HG02588 (cell line): ENCODE measurements around the gene LDLRAD1.
"Not testable (repeated sequence)": the region's sequence is repeated elsewhere in the genome, so short reads cannot be mapped to it uniquely, and the experiment has no call there.

Experiments used
- ATAC-seq: cut with Tn5 transposase; IDR thresholded peaks from one replicate; pipeline ENCODE4 v1.9.1; 2021; ENCODE audit warnings: mild to moderate bottlenecking, moderate library complexity; ENCODE audit not compliant: unreplicated experiment

LDLRAD1 gene

GRCh38 chr1:53995683-53996082 is 22.3 kb downstream of the LDLRAD1 start:
- ATAC-seq = no peak

DNA sequence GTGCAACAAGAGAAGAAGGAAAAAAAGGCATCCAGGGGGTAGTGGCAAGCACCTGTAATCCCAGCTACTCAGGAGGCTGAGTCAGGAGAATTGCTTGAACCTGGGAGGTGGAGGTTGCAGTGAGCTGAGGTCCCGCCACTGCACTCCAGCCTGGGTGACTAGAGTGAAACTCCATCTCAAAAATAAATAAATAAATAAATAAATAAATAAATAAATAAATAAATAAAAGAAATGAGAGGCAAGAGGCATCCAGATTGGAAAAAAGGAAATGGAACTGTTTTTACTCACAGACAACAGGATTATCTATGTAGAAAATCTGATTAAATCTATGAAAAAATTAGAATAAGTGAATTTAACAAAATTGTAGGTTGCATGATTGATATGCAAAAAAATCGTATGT is 23.5 kb downstream of the LDLRAD1 start:
- not testable (repeated sequence) for ATAC-seq

- no peak for ATAC-seq
Observed at GRCh38 chr1:53992085-53992874, 25.7 kb downstream of the LDLRAD1 start.

DNA sequence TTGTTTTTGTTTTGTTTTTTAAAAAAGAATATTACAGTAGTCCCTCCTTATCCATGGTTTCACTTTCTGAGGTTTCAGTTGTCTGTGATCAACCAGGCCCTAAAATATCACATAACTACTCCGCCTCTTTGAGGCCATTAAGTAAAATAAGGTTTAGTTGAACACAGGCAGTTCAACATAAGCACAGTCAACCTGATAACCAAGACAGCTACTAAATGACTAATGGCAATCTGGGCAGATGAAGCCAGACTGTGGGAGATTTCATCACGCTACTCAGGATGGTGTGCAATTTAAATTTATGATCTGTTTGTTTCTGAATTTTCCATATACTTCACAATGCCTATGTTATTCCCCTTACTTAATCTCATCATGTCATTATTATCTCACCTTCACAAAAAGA is 30.1 kb downstream of the LDLRAD1 start:
- no peak for ATAC-seq

DNA sequence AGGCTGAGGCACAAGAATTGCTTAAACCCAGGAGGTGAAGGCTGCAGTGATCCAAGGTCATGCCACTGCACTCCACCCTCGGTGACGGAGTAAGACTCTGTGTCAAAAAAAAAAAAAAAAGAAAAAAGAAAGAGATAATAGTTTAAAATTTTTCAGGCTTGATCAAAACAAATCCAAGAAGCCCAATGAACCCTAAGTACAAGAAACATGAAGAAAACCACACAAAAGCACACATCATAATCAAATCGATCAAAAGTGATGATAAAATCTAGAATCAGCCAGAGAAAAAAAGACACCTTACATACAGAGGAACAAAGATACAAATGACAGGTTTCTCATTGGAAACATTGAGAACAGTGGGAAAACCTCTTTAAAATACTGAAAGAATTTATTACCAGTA is 31.5 kb downstream of the LDLRAD1 start:
- no peak for ATAC-seq

GRCh38 chr1:53984726-53985125 is 33.3 kb downstream of the LDLRAD1 start:
- ATAC-seq = no peak

GRCh38 chr1:53982763-53983104 is 35.3 kb downstream of the LDLRAD1 start:
- no peak for ATAC-seq

- no peak for ATAC-seq
Observed at GRCh38 chr1:53982034-53982762, 35.8 kb downstream of the LDLRAD1 start.

- no peak for ATAC-seq
Observed at GRCh38 chr1:53981220-53981619, 36.8 kb downstream of the LDLRAD1 start.

DNA sequence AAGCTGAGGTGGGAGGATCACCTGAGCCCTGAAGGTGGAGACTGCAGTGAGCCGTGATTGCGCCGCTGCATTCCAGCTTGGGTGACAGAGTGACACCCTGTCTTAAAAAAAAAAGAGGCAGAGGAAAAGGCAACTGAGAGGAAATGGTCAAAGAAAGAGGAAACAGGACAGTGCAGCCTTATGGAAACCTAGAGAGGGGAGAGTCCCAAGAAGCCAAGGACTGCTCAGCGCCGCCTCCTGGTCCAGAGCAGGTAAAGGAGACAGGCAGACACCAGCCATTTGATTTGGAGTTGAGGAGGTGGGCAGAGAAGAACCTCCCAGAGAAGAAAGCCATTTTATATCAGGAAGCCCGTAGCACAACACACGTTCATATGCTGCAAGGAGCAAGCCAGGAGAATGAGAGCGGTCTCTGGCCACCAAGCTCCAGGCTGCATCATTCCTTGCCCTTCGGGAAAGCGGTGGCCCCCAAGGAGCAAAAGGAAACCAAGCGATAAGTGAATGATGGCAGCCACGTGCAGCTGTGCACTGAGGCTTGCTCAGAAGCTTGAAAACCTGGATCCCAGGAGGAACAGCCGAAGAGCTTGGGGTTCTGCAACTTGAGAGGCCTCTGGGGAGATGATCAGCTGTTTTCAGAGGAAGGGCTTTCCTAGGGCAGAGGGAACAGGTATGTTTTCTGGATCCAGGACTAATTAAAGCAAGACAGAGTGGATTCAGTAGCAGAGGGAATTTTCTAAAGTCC is 38.1 kb downstream of the LDLRAD1 start:
- no peak for ATAC-seq

DNA sequence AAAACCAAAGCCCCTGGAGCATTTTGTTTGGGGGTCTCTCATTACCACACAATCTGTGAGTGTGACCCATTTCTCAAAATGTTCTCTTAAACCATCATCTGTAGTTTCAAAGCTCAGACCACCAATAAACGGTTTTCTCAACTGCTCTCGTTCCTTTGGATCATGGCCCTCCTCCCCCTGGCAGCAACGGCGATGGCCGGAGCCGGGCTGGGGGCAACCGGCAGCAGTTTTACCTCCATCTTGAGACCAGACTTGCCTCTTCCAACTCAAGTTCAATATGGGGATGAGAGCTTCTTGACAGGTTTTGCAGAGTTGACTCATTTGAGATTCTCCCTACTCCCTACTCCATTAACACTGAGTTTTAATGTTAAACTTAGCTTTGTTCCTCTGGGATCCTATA is 42.1 kb downstream of the LDLRAD1 start:
- ATAC-seq = no peak

- ATAC-seq = no peak
Observed at GRCh38 chr1:53971718-53972117, 46.3 kb downstream of the LDLRAD1 start.

DNA sequence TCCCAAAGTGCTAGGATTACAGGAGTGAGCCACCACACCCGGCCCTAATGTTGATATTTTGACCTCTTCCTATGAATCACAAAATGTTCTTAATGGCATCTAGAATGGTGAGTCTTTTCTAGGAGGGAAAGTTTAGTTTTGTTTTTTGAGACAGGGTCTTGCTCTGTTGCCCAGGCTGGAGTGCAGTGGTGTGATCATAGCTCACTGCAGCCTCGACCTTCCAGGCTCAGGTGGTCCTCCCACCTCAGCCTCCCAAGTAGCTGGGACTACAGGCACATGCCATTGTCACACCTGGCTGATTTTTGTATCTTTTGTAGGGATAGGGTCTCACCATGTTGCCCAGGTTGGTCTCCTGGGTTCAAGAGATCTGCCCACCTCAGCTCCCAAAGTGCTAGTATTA is 48.7 kb downstream of the LDLRAD1 start:
- ATAC-seq = not testable (repeated sequence)

DNA sequence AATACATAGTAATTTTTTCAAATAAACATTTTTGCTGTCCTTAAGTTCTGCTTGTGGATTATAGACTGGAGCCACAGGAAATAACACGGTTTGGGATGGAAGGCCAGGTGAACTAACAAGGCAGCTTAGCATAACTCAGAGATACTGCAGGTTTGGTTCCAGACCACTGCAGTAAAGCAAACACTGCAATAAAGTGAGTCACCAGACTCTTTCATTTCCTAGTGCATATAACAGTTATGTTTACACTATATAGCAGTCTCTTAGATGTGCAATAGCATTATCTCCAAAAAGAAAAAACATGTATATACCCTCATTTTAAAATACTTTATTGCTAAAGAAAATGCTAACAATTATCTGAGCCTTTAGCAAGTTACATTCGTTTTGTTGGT is 49.9 kb downstream of the LDLRAD1 start:
- ATAC-seq = no peak

GRCh38 chr1:53967409-53968124 is 50.4 kb downstream of the LDLRAD1 start:
- no peak for ATAC-seq

GRCh38 chr1:53966794-53967193 is 51.2 kb downstream of the LDLRAD1 start:
- no peak for ATAC-seq

DNA sequence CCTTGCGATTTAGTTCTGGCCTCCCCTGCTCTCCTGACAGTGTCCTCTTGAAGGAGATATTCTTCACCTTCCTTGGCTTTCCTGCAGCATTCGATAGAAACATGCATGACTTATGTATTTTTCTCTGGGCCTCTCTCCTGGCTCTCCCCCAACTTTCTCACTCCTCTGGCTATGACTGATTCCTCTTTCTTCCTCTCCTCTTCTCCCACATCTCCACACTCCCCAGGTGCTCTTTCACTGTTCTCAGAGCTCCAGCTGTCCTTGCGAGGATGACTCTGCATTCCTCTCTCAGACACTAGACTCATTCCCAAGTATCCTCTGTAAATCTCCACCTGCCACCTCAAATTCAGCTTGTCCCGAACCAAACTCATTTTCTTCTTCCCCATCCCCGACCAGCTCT is 53.9 kb downstream of the LDLRAD1 start:
- ATAC-seq = no peak

DNA sequence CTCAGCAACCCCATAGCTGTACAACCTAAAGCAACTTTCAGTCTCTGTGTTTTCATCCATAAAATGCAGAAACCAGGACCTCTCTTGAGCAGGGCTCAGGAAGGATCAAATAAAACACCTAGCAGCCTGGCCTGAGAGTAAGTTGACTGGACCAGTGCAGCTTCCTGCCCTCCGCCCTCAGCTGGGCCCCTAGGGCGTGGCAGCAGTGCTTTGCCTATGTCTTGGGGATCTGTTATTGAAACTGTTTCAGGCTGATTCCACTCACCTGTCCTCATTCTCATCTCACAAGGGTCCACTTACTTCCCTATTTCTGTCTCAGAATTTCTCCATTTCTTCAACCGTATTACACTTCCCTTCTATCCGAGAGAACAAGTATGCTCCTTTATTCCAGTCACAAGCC is 54.5 kb downstream of the LDLRAD1 start:
- ATAC-seq = no peak

GRCh38 chr1:53962395-53962794 is 55.6 kb downstream of the LDLRAD1 start:
- no peak for ATAC-seq

GRCh38 chr1:53959664-53960250 is 58.2 kb downstream of the LDLRAD1 start:
- no peak for ATAC-seq
